GM18868 (cell line): ENCODE measurements around the gene TIAM1.

Experiments
- ATAC-seq: cut with Tn5 transposase; IDR thresholded peaks from one replicate; pipeline ENCODE4 v1.9.1; 2021; ENCODE audit warnings: mild to moderate bottlenecking, moderate library complexity; ENCODE audit not compliant: unreplicated experiment

The TIAM1 gene

GRCh38 chr21:31288191-31288590, 55.9 kb downstream of the TIAM1 start:
- ATAC-seq: no peak

DNA sequence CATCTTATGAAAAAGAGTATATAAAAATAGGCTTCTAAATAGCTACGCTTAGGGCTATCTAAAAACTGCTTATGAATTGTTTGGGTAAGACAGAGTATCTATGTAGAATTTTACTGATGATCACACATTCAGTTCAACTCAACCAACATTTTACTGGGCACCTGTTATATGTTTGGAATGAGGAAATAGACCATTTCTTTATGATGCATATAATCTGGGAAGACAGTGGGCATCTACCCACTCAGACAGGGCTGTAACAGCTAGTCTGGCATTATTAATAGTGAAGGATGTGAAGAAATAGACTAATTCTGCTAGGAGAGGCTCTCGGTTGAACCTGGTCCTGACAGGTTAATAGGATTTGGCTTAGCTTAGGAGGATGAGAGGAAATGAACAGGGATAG, 56.9 kb downstream of the TIAM1 start:
- ATAC-seq: no peak

GRCh38 chr21:31286621-31287020, 57.4 kb downstream of the TIAM1 start:
- no peak for ATAC-seq

DNA sequence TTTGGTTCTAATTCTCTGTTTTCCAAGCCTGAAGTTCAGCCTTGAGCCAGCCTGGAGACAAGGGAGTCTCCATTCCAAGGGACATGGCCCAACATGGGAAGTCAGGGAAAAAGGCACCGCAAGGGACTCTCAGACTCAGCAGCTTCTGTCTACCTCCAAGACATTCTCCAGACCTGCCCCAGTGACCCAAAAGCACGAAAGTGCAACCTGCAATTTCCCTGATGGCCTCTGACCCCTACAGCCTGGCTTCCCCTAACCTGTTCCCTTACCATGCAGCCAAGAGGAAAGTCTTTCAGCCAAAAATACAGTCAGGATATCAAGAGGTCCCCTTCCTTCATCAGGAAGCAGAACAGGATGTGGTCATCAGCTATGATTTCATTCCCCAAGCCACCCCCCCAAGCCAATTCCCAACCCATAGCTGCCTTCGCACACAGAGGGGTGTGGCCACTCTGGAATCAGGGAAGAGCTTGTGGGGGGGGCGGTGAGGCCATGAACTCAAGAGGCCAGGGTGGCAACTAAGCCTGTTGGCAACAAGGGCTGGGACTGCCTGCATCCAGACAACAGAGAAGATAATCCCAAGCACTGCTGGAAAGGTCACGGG, 59.2 kb downstream of the TIAM1 start:
- no peak for ATAC-seq

DNA sequence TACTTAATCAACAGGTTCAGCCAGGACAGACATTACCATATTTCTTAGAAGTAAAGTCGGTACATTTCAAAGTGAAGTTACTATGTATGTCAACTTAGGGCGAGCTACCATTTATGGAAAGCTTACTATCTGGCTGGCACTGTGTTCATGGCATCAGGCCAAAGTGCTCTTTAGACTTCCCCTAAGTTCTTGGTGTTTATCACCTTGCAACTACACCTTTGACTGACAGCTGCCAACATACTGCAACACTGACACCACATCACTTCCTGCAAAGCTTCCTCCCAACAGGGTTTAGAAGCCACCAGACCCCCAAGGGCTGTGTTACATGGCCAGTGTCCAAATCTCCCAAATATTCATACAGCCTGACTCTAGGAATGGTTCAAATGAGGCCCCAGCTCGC, 61.0 kb downstream of the TIAM1 start:
- ATAC-seq: peak; percentile 50

DNA sequence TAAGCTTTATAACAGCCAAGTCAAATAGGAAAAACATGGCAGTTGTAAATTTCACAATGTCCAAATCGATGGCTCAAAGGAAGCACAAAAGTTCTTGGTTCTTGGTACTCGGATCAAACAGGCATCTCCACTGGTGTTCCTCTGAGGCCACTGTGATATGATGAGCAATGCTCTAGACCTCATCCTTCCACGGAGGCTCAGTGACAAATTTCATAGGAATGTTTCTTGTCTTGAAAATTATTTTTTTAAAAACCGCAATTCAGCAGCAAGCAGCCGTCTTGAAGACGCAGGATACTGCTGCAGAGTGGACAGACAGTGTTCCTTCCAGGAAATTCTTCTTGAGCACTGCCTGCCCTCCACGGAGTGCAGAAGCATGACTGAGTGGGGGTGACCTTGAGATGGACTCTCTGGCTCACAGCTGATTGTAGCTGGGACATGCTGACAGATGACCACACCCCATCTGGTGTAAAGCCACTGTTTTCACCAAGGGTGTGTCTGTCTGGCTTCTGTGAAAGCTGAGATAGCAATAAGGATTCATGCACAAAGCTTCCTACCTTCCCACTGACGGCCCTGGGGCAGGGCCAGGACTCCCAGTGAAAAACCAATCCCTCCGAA, 61.9 kb downstream of the TIAM1 start:
- no peak for ATAC-seq

DNA sequence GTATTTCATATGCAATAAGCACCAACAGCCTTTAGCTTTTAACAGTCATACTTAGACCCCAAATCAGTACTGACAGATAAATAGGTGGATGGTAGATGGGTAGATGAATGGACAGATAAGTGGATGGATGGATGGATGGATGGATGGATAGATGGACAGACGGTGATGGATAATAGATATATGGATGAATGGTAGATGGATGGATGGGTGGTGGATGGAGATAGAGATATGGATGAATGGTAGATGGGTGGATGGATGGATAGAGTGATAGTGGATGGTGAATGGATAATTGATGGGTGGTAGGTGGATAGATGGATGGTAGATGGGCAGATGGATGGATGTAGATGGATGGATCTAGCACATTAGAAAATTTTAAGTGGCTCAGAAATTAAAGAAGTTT, 62.5 kb downstream of the TIAM1 start:
- no peak for ATAC-seq

- no peak for ATAC-seq
Measured at GRCh38 chr21:31279986-31280385, 64.1 kb downstream of the TIAM1 start.

DNA sequence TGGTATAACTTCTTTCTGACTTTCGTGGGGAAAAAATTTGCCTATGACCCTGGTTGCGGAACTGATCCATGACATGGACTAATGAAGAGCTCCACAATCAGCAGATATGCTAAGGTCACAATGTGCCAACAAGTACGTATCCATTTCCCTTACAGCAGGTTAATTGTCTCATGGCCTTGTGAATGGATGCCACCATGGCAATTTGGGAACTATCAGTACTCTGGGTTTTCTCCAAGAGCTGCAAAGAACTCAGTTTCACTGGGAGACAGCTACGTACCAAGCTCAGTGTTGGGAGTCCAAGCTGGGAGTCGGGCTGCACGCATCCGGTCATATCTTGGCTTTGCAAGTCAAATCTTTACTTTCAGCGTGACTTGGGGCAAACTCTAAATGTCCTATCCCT, 64.8 kb downstream of the TIAM1 start:
- ATAC-seq: no peak

GRCh38 chr21:31278511-31279130, 65.4 kb downstream of the TIAM1 start:
- no peak for ATAC-seq

- ATAC-seq: no peak
Measured at GRCh38 chr21:31276663-31277062, 67.4 kb downstream of the TIAM1 start.

DNA sequence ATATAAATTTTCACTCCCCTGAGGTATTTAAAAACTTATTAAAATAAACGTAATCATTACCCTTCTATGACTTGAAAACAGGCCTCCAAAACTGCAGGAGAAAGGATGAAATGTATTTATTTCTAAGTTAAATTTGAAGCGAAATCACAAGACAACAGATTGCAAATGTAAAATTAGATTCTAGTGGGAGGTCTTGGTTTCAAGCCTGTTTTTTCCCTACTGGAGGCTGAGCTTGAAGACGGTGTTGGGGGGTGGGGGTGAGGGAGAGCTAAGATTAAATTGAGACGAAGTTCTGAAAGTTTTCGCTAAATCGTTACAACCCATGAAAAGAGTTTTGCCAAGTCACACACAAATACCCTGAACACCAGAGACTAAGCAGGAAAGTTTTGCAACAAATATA, 68.2 kb downstream of the TIAM1 start:
- no peak for ATAC-seq

- no peak for ATAC-seq
Measured at GRCh38 chr21:31273278-31273677, 70.8 kb downstream of the TIAM1 start.

DNA sequence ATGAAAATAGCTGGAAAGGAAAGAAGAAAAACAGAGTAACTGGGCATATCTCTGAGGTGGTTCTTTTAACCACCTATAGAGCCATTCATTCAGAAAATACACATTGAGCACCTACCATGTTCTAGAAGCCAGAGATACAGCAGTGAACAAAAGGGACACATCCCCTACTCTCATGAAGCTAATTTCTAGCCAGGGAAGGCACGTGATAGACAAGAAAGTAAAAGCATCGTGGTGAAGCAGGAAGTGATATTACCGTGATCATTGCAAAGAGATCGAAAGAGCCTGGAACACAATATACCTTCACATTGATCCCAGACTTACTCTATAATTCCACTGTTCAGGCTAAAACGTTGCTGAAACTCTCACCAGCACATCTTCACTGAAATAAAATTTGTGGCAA, 76.0 kb downstream of the TIAM1 start:
- no peak for ATAC-seq

GRCh38 chr21:31267644-31268043, 76.4 kb downstream of the TIAM1 start:
- ATAC-seq: no peak

DNA sequence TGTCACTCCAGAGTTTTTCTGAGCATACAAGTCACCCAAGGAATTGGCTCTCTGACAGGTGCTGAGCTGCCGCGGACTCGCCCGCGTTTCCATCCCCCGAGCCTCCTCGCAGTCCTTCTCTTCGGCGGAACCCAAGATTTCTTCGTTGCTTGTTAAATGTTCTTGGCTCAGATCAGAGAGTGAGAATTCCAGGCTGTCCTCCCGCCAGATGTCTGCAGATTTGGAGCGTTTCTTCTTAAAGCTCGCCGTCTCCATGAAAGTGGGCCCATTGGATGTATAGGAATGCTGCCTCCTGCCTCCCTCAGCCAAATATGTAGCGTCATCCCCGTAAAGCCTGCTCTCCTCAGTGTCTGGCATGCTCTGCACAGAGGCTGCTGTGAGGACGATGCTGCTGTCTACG, 77.8 kb downstream of the TIAM1 start:
- no peak for ATAC-seq

DNA sequence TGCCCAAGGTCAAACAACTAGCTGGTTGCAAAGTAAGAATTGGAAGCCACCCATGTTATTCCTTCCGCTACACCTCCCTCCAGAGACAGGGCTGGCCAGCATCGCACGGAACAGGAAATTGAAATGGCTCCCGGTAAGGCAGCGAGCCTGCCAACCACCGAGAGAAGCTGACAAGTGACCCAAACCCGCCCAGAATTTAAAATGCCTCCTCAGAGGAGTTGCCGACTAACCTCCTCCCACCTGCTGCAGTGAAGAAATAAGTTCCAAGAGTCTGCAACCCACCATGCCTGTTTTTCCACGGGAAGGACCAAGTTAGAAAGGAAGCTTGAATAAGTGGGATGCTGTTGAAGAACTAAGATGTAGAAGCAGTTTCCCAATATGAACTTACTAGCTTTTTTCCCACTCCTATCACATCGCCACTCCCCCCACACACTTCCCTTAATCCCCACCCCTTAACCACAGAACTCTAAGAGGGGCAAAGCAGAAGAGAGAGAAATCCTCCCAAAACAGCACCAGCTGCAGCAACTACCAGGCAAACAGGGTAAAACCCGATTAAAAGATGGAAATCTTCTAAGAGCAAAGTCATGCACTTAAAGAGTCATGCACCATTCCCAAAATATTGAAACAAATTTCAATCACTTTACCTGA, 78.6 kb downstream of the TIAM1 start:
- ATAC-seq: no peak

DNA sequence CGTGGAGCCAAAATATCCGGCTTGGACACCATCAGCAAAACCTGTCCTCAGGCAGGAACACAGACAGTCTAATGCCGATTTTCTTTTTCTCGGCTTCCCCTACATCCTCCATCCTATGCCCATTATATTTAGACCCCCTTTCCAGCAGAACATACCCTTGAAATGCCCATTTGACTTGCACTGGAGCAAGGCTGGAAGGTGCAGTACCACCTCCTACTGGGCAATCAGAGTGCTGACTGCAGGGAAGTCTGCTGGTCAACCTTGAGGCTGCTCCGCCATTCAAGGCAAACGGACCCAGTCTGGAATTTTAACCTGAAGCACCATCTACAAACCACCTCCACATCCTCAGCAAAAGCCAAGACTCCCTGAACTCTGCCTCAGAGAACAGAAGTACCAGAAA, 79.5 kb downstream of the TIAM1 start:
- ATAC-seq: no peak

DNA sequence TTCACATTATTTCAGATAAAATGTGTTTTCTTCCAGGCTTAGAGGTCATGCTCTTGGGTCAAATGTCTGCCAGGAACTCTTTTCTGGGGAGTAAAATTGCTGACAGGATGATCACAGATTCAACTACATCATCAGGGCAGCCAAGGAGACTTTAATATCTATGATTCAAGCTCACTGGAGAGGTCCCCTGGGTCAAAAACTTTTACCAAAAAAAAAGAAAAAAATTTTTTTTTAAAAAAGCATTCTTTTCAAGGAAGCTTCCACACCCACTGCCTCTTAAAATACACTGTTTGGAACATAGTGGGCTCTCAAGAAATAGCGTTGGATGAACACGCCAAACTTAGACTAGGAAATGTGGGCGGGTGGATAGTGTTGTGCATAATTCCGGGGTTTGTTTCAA, 81.3 kb downstream of the TIAM1 start:
- ATAC-seq: no peak

DNA sequence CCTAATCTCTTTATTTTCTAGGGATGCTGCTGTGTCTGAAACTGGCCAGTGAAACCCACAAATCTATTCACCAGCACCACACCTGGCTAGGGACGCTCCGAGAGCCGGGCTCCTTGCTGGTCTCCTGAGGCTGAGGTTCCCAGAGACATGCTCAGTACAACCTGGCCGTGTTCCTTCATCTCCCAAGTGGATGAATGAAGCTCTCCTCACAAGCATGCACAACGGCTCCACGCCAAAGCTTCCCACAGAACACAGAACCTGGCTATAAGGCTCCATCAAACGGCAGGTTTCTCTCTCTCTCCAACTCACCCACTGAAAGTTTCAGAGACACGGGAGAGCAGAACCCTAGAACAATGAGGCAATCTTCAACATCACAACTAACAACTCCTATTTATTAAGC, 82.3 kb downstream of the TIAM1 start:
- no peak for ATAC-seq

DNA sequence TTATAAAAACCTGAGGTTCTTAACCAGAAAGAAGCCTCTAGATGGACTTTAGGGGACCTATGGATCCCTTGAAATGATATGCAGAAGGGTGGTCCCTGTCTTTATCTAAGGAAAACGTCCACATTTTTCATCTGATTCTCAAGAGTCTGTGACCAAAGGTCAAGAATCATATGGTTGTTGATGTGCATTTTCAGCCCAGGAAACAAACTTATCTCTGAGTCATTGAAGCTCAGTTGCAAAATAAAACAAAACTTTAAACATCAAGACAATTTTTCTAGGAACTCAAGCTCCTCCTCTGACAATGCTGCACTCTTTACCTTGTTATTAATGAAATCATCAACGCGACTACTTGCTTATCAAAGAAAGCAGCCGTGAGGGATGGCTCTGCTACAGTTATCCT, 83.3 kb downstream of the TIAM1 start:
- no peak for ATAC-seq

DNA sequence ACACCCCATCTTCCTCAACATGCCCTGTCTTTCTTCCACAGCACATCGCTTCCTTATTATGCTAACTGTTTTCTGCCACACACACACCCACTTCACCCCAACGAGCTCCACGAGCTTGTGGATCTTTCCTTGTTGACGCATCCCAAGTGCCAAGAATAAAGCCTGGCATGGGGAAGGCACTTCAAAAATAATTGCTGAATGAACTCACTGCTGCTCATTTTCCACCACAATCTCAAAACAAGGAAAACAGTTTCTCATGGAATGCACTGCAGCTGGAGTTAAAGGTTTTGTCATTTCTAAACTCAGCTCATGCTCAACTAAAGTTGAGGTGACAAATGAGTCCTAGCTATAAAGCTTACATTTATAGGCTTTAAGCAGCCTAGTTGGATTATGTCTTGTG, 86.0 kb downstream of the TIAM1 start:
- no peak for ATAC-seq
